Neural cell (in vitro differentiated cells): ENCODE measurements around the gene PTPN3. TPM values are rescaled to one million over a fixed set of nuclear protein-coding genes. Genes with fewer than 3 reads are reported as not detected.

ENCODE experiments used
- H2AFZ ChIP-seq: fragments of 200-600, 300-800 bp; sonication (generic), shearing (Covaris generic); 2 replicates; pipeline ENCODE4 v1.6.0; 2014; ENCODE audit warnings: low read depth, mild to moderate bottlenecking, antibody characterized with exemption, low read length, moderate library complexity
- H3F3A ChIP-seq: fragments of 200-600 bp; shearing (Covaris generic); 2 replicates; pipeline ENCODE4 v1.6.1; 2016; ENCODE audit warnings: mild to moderate bottlenecking, moderate library complexity, mixed read lengths, antibody characterized with exemption, low read length; ENCODE audit not compliant: insufficient read depth, poor library complexity, severe bottlenecking
- H3K27ac ChIP-seq: fragments of 200-600, 300-800 bp; sonication (generic), shearing (Covaris generic); 2 replicates; pipeline ENCODE4 v1.5.1; 2014; ENCODE audit warnings: mild to moderate bottlenecking, low read length, moderate library complexity
- H3K27me3 ChIP-seq: fragments of 300-800, 200-600 bp; sonication (generic), shearing (Covaris generic); 2 replicates; pipeline ENCODE4 v1.6.0; 2014; ENCODE audit warnings: mild to moderate bottlenecking, low read depth, low read length, moderate library complexity; ENCODE audit not compliant: insufficient read depth
- H3K36me3 ChIP-seq: fragments of 300-800, 200-600 bp; sonication (generic), shearing (Covaris generic); 2 replicates; pipeline ENCODE4 v1.5.1; 2014; ENCODE audit warnings: mild to moderate bottlenecking, antibody characterized with exemption, low read length, moderate library complexity; ENCODE audit not compliant: insufficient read depth
- H3K4me2 ChIP-seq: fragments of 300-800, 200-600 bp; sonication (generic), shearing (Covaris generic); 2 replicates; pipeline ENCODE4 v1.6.0; 2014; ENCODE audit warnings: mild to moderate bottlenecking, low read length
- H3K4me3 ChIP-seq: fragments of 300-800, 200-600 bp; sonication (generic), shearing (Covaris generic); 2 replicates; pipeline ENCODE4 v1.5.1; 2014; ENCODE audit warnings: mild to moderate bottlenecking, low read length, moderate library complexity
- H3K79me2 ChIP-seq: fragments of 200-600 bp; shearing (Covaris generic); replicated peaks from 2 replicates; pipeline ENCODE4 v1.6.0; 2014; ENCODE audit warnings: mild to moderate bottlenecking, low read length, moderate library complexity; ENCODE audit not compliant: insufficient read depth
- H3K9ac ChIP-seq: fragments of 300-800, 200-600 bp; sonication (generic), shearing (Covaris generic); 2 replicates; pipeline ENCODE4 v1.6.1; 2016; ENCODE audit warnings: mild to moderate bottlenecking, low read length, mixed read lengths
- H3K9me2 ChIP-seq: fragments of 200-600 bp; shearing (Covaris generic); 2 replicates; pipeline ENCODE4 v1.6.1; 2016; ENCODE audit warnings: mild to moderate bottlenecking, low read length, mixed read lengths; ENCODE audit not compliant: insufficient read depth
- H3K9me3 ChIP-seq: fragments of 200-600, 300-800 bp; sonication (generic), shearing (Covaris generic); 2 replicates; pipeline ENCODE4 v1.6.1; 2016; ENCODE audit warnings: mild to moderate bottlenecking, mixed run types, low read length, moderate library complexity, mixed read lengths
- H4K20me1 ChIP-seq: fragments of 200-600 bp; shearing (Covaris generic); 2 replicates; pipeline ENCODE4 v1.6.1; 2016; ENCODE audit warnings: mild to moderate bottlenecking, mixed run types; ENCODE audit not compliant: insufficient read depth
- EP300 ChIP-seq: fragments of 450-650 bp; conservative IDR thresholded peaks from 2 replicates; pipeline ENCODE4 v1.6.1; 2014; ENCODE audit warnings: antibody characterized with exemption, mild to moderate bottlenecking, moderate library complexity; ENCODE audit not compliant: poor library complexity, severe bottlenecking
- EZH2 ChIP-seq: fragments of 200-600, 300-800 bp; shearing (Covaris generic), sonication (generic); IDR thresholded peaks from 2 replicates; pipeline ENCODE4 v1.6.1; 2014; ENCODE audit warnings: antibody characterized with exemption, low read length, borderline replicate concordance, mild to moderate bottlenecking; ENCODE audit not compliant: insufficient read depth, poor library complexity, severe bottlenecking
- MXI1 ChIP-seq: fragments of 450-650 bp; conservative IDR thresholded peaks from 2 replicates; pipeline ENCODE4 v1.6.1; 2014; ENCODE audit warnings: antibody characterized with exemption, mild to moderate bottlenecking; ENCODE audit not compliant: poor library complexity, severe bottlenecking
- POLR2AphosphoS5 ChIP-seq: IDR thresholded peaks from 2 replicates; pipeline ENCODE4 v1.6.1; 2012
- RAD21 ChIP-seq: fragments of 450-650 bp; conservative IDR thresholded peaks from 2 replicates; pipeline ENCODE4 v1.6.1; 2014; ENCODE audit warnings: antibody characterized with exemption, mild to moderate bottlenecking, moderate library complexity
- SMC3 ChIP-seq: fragments of 450-650 bp; conservative IDR thresholded peaks from 2 replicates; pipeline ENCODE4 v1.6.1; 2014; ENCODE audit warnings: antibody characterized with exemption, mild to moderate bottlenecking, moderate library complexity; ENCODE audit not compliant: poor library complexity
- TAF1 ChIP-seq: IDR thresholded peaks from 2 replicates; pipeline ENCODE4 v1.6.1; 2012; ENCODE audit warnings: low read depth
- polyA plus RNA-seq: library from polyadenylated mRNA; depleted of rRNA; stranded (reverse); fragments of >200 nt; gene quantifications from 2 replicates; pipeline ENCODE4 v1.2.3, GENCODE V29; 2014
- TF ChIP-seq, protein P1 (sequence below): IDR thresholded peaks from 2 replicates; pipeline ENCODE4 v1.6.1; 2012; ENCODE audit warnings: borderline replicate concordance
- TF ChIP-seq, protein P2 (sequence below): fragments of 450-650 bp; IDR thresholded peaks from 2 replicates; pipeline ENCODE4 v1.5.1; 2014; ENCODE audit warnings: antibody characterized with exemption, mild to moderate bottlenecking, moderate library complexity; ENCODE audit not compliant: poor library complexity, severe bottlenecking

PTPN3 gene
- polyA plus RNA-seq, 1 donor from 2014 or later: 3.8 TPM

DNA sequence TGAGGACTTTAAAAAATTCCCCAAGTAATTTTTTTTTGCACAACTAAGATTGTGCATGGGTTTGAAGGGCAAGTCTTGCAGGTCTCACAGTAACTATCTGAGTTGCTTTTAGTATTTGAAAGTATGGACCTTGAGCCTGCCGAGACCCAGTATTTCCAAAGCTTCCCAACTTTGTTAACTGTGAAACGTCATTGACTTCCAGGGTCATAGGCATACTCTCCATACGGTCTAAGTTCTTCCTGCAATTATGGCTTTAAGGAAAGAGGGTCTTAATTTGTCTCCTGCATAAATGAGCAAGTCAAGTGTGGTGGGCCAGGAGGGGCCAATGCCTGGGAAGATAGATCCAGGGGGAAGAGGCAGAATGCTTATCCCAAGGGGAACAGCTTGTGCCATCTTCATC lies 153.2 kb downstream of the PTPN3 start:
- no peaks in the 10 kb centered on the region for H3K27me3 ChIP-seq
- H3K27ac ChIP-seq: no peak overlapping the region
- no peak overlapping the region for H3K4me2 ChIP-seq
- H3K9me2 ChIP-seq: no peaks in the 10 kb centered on the region
- H3F3A ChIP-seq: no peaks in the 10 kb centered on the region
- H2AFZ ChIP-seq: no peak overlapping the region
- H4K20me1 ChIP-seq: no peaks in the 10 kb centered on the region
- TF ChIP-seq RAD21 (no peak), SMC3 (no peak), POLR2AphosphoS5 (no peak)
- TF ChIP-seq, protein P1, sequence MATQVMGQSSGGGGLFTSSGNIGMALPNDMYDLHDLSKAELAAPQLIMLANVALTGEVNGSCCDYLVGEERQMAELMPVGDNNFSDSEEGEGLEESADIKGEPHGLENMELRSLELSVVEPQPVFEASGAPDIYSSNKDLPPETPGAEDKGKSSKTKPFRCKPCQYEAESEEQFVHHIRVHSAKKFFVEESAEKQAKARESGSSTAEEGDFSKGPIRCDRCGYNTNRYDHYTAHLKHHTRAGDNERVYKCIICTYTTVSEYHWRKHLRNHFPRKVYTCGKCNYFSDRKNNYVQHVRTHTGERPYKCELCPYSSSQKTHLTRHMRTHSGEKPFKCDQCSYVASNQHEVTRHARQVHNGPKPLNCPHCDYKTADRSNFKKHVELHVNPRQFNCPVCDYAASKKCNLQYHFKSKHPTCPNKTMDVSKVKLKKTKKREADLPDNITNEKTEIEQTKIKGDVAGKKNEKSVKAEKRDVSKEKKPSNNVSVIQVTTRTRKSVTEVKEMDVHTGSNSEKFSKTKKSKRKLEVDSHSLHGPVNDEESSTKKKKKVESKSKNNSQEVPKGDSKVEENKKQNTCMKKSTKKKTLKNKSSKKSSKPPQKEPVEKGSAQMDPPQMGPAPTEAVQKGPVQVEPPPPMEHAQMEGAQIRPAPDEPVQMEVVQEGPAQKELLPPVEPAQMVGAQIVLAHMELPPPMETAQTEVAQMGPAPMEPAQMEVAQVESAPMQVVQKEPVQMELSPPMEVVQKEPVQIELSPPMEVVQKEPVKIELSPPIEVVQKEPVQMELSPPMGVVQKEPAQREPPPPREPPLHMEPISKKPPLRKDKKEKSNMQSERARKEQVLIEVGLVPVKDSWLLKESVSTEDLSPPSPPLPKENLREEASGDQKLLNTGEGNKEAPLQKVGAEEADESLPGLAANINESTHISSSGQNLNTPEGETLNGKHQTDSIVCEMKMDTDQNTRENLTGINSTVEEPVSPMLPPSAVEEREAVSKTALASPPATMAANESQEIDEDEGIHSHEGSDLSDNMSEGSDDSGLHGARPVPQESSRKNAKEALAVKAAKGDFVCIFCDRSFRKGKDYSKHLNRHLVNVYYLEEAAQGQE: no peak
- TF ChIP-seq, protein P2, sequence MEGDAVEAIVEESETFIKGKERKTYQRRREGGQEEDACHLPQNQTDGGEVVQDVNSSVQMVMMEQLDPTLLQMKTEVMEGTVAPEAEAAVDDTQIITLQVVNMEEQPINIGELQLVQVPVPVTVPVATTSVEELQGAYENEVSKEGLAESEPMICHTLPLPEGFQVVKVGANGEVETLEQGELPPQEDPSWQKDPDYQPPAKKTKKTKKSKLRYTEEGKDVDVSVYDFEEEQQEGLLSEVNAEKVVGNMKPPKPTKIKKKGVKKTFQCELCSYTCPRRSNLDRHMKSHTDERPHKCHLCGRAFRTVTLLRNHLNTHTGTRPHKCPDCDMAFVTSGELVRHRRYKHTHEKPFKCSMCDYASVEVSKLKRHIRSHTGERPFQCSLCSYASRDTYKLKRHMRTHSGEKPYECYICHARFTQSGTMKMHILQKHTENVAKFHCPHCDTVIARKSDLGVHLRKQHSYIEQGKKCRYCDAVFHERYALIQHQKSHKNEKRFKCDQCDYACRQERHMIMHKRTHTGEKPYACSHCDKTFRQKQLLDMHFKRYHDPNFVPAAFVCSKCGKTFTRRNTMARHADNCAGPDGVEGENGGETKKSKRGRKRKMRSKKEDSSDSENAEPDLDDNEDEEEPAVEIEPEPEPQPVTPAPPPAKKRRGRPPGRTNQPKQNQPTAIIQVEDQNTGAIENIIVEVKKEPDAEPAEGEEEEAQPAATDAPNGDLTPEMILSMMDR: no peak
- no peaks in the 10 kb centered on the region for H3K79me2 ChIP-seq
- no peak overlapping the region for H3K4me3 ChIP-seq
- no peak overlapping the region for H3K9ac ChIP-seq
- H3K36me3 ChIP-seq: no peaks in the 10 kb centered on the region
- H3K9me3 ChIP-seq: no peaks in the 10 kb centered on the region

DNA sequence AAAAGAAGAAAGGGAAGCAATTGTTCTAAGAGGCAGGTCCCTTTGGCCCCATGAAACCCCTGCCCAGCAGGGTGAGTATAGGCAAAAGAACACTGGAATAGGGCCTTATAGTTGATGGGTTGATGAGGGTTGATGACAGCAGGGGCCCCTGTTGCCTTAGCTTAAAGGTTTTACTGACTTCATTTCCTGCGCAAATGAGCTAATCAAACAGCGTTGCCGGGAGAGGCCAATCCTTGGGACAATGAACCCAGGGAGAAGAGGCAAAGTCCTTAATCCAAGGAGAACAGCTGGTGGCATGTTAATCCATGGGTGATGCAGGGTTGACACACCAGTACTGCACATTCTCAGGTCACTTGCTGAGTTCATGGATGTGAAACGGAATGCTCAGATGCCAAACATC lies 155.2 kb downstream of the PTPN3 start:
- Histone ChIP-seq H3K4me2 (no peak overlapping the region), H3F3A (no peaks in the 10 kb centered on the region), H3K9me2 (no peaks in the 10 kb centered on the region), H3K36me3 (no peaks in the 10 kb centered on the region), H3K4me3 (no peak overlapping the region), H4K20me1 (no peaks in the 10 kb centered on the region), H3K79me2 (no peaks in the 10 kb centered on the region), H3K27ac (no peak overlapping the region), H3K27me3 (no peaks in the 10 kb centered on the region), H2AFZ (no peak overlapping the region), H3K9me3 (no peaks in the 10 kb centered on the region), H3K9ac (no peak overlapping the region)
- no peak for TF ChIP-seq MXI1
- TF ChIP-seq, protein P1: no peak
- no peak for TF ChIP-seq POLR2AphosphoS5
- no peak for TF ChIP-seq EP300
- TF ChIP-seq RAD21: no peak
- TF ChIP-seq, protein P2: no peak
- no peak for TF ChIP-seq SMC3
- no peak for TF ChIP-seq TAF1
- TF ChIP-seq EZH2: no peak
